Measurements from ENCODE around the gene TMEM207.

TMEM207 gene

DNA sequence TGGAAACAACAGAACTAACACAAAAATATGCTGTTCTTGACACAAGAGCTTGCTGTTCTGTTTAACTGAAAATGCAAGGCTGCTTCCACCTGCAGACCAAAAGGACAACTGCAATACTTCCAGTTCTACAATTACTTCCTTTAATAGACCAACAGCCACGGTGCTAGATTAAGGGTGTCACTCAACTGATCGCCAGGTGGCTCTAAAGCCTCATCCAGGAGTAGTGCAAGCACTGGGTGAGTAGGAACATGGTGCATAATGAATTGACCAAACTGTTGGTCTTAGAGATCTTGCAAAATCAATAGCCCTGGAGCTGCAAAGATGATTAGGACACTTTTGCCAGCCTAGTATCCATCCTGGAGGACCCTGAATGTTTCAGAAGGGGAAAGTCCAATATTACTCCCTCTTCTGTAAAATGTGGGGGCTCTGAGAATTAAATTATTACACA is 65.4 kb downstream of the TMEM207 start:
- DNase-seq, result peak; percentile 62

GRCh38 chr3:190382082-190382481 is 67.6 kb downstream of the TMEM207 start:
- peak; percentile 79 for DNase-seq

- DNase-seq, result no peak
These were observed 68.3 kb downstream of the TMEM207 start for GRCh38 chr3:190381441-190381840.

GRCh38 chr3:190380184-190380583 is 69.5 kb downstream of the TMEM207 start:
- no peak for DNase-seq

Measured in HCEC 1CT (cell line).